IMR-90 (cell line): ENCODE data around the gene DMRTC2. TPM values are rescaled to one million over a fixed set of nuclear protein-coding genes. Genes with fewer than 3 reads are reported as not detected.

Experiments used
- ATAC-seq: fragments of 200-7000 bp; cut with Tn5 transposase; 2 replicates; pipeline ENCODE4 v1.9.1; 2020; ENCODE audit warnings: low read depth, mild to moderate bottlenecking, moderate library complexity
- BruUV-seq: library from RNA; stranded (reverse); fragments of 400-500 nt; replicated peaks from 2 replicates; lab custom pipeline; 2021; lab: Mats Ljungman, UMichigan
- CTCF ChIA-PET: fragments of 300-600 bp; formaldehyde crosslinking; extraction: SDS; loops from one replicate; lab custom pipeline; 2021; ENCODE audit warnings: antibody characterized with exemption; lab: Yijun Ruan, JAX
- POLR2A ChIA-PET: fragments of 300-600 bp; sonication (Branson Sonifier 250); formaldehyde crosslinking; loops from one replicate; lab custom pipeline; 2022; ENCODE audit warnings: antibody characterized with exemption; ENCODE audit not compliant: unreplicated experiment; lab: Charles Lee
- DNase-seq: peaks from one replicate; pipeline ENCODE4 v3.0.0; 2013
- H2AFZ ChIP-seq: replicated peaks from 2 replicates; pipeline ENCODE3; 2013; ENCODE audit warnings: low read length, mild to moderate bottlenecking; ENCODE audit not compliant: poor library complexity
- H2AK5ac ChIP-seq: 2 replicates; pipeline ENCODE4 v1.6.1; 2013; ENCODE audit warnings: low read depth, low read length, inconsistent platforms
- H2AK9ac ChIP-seq: replicated peaks from 2 replicates; pipeline ENCODE3; 2013; ENCODE audit warnings: mild to moderate bottlenecking, low read depth, low read length, moderate library complexity; ENCODE audit not compliant: poor library complexity
- H2BK120ac ChIP-seq: 2 replicates; pipeline ENCODE4 v1.6.1; 2013; ENCODE audit warnings: low read depth, low read length, inconsistent platforms
- H2BK15ac ChIP-seq: 3 replicates; pipeline ENCODE4 v1.6.1; 2013; ENCODE audit warnings: low read depth, low read length, inconsistent platforms
- H2BK20ac ChIP-seq: 2 replicates; pipeline ENCODE4 v1.6.1; 2013; ENCODE audit warnings: low read depth, mild to moderate bottlenecking, inconsistent platforms, low read length, moderate library complexity
- H2BK5ac ChIP-seq: 2 replicates; pipeline ENCODE4 v1.6.1; 2013; ENCODE audit warnings: mild to moderate bottlenecking, low read depth, low read length, inconsistent platforms; ENCODE audit not compliant: poor library complexity, severe bottlenecking
- H3K14ac ChIP-seq: replicated peaks from 2 replicates; pipeline ENCODE4 v1.6.1; 2013; ENCODE audit warnings: low read depth, low read length, inconsistent platforms
- H3K18ac ChIP-seq: 2 replicates; pipeline ENCODE4 v1.6.1; 2013; ENCODE audit warnings: low read depth, low read length, control low read depth
- H3K23ac ChIP-seq: 2 replicates; pipeline ENCODE4 v1.6.1; 2013; ENCODE audit warnings: low read depth, low read length, inconsistent platforms
- H3K27ac ChIP-seq: 2 replicates; pipeline ENCODE4 v1.5.1; 2013; ENCODE audit warnings: mild to moderate bottlenecking, control low read depth, low read length; ENCODE audit not compliant: insufficient read depth
- H3K27me3 ChIP-seq: 2 replicates; pipeline ENCODE4 v1.6.1; 2013; ENCODE audit warnings: low read length; ENCODE audit not compliant: control insufficient read depth, insufficient read depth
- H3K36me3 ChIP-seq: 2 replicates; pipeline ENCODE4 v1.6.1; 2013; ENCODE audit warnings: low read length, mixed read lengths; ENCODE audit not compliant: control insufficient read depth, insufficient read depth
- H3K4ac ChIP-seq: 2 replicates; pipeline ENCODE4 v1.6.1; 2013; ENCODE audit warnings: low read depth, low read length, inconsistent platforms
- H3K4me1 ChIP-seq: 2 replicates; pipeline ENCODE4 v1.6.1; 2013; ENCODE audit warnings: low read length, mixed read lengths; ENCODE audit not compliant: control insufficient read depth, insufficient read depth
- H3K4me2 ChIP-seq: 2 replicates; pipeline ENCODE4 v1.6.1; 2013; ENCODE audit warnings: low read depth, mild to moderate bottlenecking, control low read depth, low read length, moderate library complexity
- H3K4me3 ChIP-seq: 2 replicates; pipeline ENCODE4 v1.5.1; 2013; ENCODE audit warnings: low read depth, mild to moderate bottlenecking, control low read depth, low read length, moderate library complexity; ENCODE audit not compliant: insufficient read depth
- H3K56ac ChIP-seq: 2 replicates; pipeline ENCODE4 v1.6.1; 2013; ENCODE audit warnings: low read length, inconsistent platforms; ENCODE audit not compliant: insufficient read depth; ENCODE audit errors: extremely low read depth
- H3K79me1 ChIP-seq, 2 experiments: 2 replicates each; pipeline ENCODE4 v1.6.1; 2013; ENCODE audit warnings: low read length in 2 of 2, inconsistent platforms in 1 of 2, low read depth in 1 of 2
- H3K9ac ChIP-seq: 2 replicates; pipeline ENCODE4 v1.6.1; 2013; ENCODE audit warnings: low read depth, low read length, control low read depth
- H3K9me1 ChIP-seq: 2 replicates; pipeline ENCODE4 v1.6.1; 2013; ENCODE audit warnings: low read length, inconsistent platforms; ENCODE audit not compliant: insufficient read depth
- H3K9me3 ChIP-seq: 2 replicates; pipeline ENCODE4 v1.6.1; 2013; ENCODE audit warnings: low read length; ENCODE audit not compliant: control insufficient read depth, insufficient read depth
- H4K20me1 ChIP-seq: 2 replicates; pipeline ENCODE4 v1.6.1; 2013; ENCODE audit warnings: low read length, inconsistent platforms; ENCODE audit not compliant: insufficient read depth
- H4K5ac ChIP-seq: 2 replicates; pipeline ENCODE4 v1.6.1; 2013; ENCODE audit warnings: mild to moderate bottlenecking, low read depth, low read length, control low read depth
- H4K8ac ChIP-seq, 2 experiments: 2 replicates each; pipeline ENCODE4 v1.6.1; 2013; ENCODE audit warnings: low read depth in 2 of 2, low read length in 2 of 2, control low read depth in 1 of 2, inconsistent platforms in 1 of 2
- H4K91ac ChIP-seq: 2 replicates; pipeline ENCODE4 v1.6.1; 2013; ENCODE audit warnings: low read depth, low read length, inconsistent platforms; ENCODE audit not compliant: insufficient read depth
- BHLHE40 ChIP-seq: fragments of 150-350 bp; IDR thresholded peaks from 2 replicates; pipeline ENCODE4 v1.6.1; 2016; ENCODE audit warnings: mild to moderate bottlenecking, low read depth, low read length
- CEBPB ChIP-seq: IDR thresholded peaks from 2 replicates; pipeline ENCODE4 v1.6.1; 2012; ENCODE audit warnings: low read depth, low read length, improper control_type of control experiment
- CHD1 ChIP-seq: IDR thresholded peaks from 2 replicates; pipeline ENCODE4 v1.6.1; 2012; ENCODE audit warnings: low read depth, low read length, improper control_type of control experiment
- FOS ChIP-seq: fragments of 150-350 bp; IDR thresholded peaks from 2 replicates; pipeline ENCODE4 v1.6.1; 2016; ENCODE audit warnings: low read depth, low read length
- MAFK ChIP-seq: IDR thresholded peaks from 2 replicates; pipeline ENCODE4 v1.6.1; 2012; ENCODE audit warnings: low read depth, low read length, improper control_type of control experiment
- MAZ ChIP-seq: IDR thresholded peaks from 2 replicates; pipeline ENCODE4 v1.6.1; 2012; ENCODE audit warnings: low read depth, mild to moderate bottlenecking, low read length, improper control_type of control experiment, moderate library complexity, borderline replicate concordance
- MXI1 ChIP-seq: IDR thresholded peaks from 2 replicates; pipeline ENCODE4 v1.6.1; 2012; ENCODE audit warnings: low read depth, mild to moderate bottlenecking, low read length, moderate library complexity, borderline replicate concordance
- NFE2L2 ChIP-seq: fragments of 150-350 bp; IDR thresholded peaks from 2 replicates; pipeline ENCODE4 v1.6.1; 2016; ENCODE audit warnings: low read depth, mild to moderate bottlenecking, low read length
- POLR2A ChIP-seq: IDR thresholded peaks from 2 replicates; pipeline ENCODE4 v1.6.1; 2012; ENCODE audit warnings: mild to moderate bottlenecking, low read depth, low read length
- RAD21 ChIP-seq: IDR thresholded peaks from 2 replicates; pipeline ENCODE4 v1.6.1; 2012; ENCODE audit warnings: low read length, improper control_type of control experiment
- RCOR1 ChIP-seq: IDR thresholded peaks from 2 replicates; pipeline ENCODE4 v1.6.1; 2012; ENCODE audit warnings: mild to moderate bottlenecking, low read length, improper control_type of control experiment; ENCODE audit not compliant: insufficient replicate concordance
- RFX5 ChIP-seq: IDR thresholded peaks from 2 replicates; pipeline ENCODE4 v1.8.0; 2012; ENCODE audit warnings: low read depth, mild to moderate bottlenecking, low read length, moderate library complexity
- SMC3 ChIP-seq: fragments of 150-350 bp; IDR thresholded peaks from 2 replicates; pipeline ENCODE4 v1.6.1; 2016; ENCODE audit warnings: low read depth, mild to moderate bottlenecking, antibody characterized with exemption, low read length, moderate library complexity
- WGBS, 2 experiments: methylation state at CpG; one replicate each; pipeline versions ENCODE4 v1.1.5 to v1.1.7; 2013; ENCODE audit warnings: missing lambda C conversion rate in 2 of 2; ENCODE audit not compliant: insufficient read length in 1 of 2; ENCODE audit errors: extremely low coverage in 2 of 2; 5-methylcytosine and 5-hydroxymethylcytosine counted together
- dilution Hi-C: fragments of 300-500 bp; cut with HindIII; formaldehyde crosslinking; loops from one replicate; pipeline ENCODE4 v1.14.3; 2018; ENCODE audit warnings: low sequenced_read_pairs; ENCODE audit not compliant: unreplicated experiment
- in situ Hi-C: fragments of 300-500 bp; cut with MboI; formaldehyde crosslinking; loops from 3 replicates; pipeline ENCODE4 v1.14.3; 2019; ENCODE audit warnings: low sequenced_read_pairs, inconsistent platforms, mixed read lengths
- intact Hi-C: fragments of 100-400 bp; cut with micrococcal nuclease; formaldehyde crosslinking; loops from 2 replicates; pipeline ENCODE4 v1.10.0; 2022
- polyA plus RNA-seq, 3 experiments: library from polyadenylated mRNA; depleted of rRNA; stranded (reverse); fragments of >200 nt; gene quantifications; 2 replicates each; pipeline ENCODE4 v1.2.3, GENCODE V29; 2012; ENCODE audit warnings: low replicate concordance in 1 of 3
- total RNA-seq: library from RNA; depleted of rRNA; stranded (reverse); fragments of >200 nt; gene quantifications from 2 replicates; pipeline ENCODE4 v1.2.3, GENCODE V29; 2012
- TF ChIP-seq, protein P1 (sequence below): fragments of 150-350 bp; IDR thresholded peaks from 2 replicates; pipeline ENCODE4 v1.6.1; 2016; ENCODE audit warnings: low read depth, mild to moderate bottlenecking, low read length, moderate library complexity, borderline replicate concordance
- TF ChIP-seq, protein P2 (sequence below): fragments of 150-350 bp; IDR thresholded peaks from 2 replicates; pipeline ENCODE4 v1.6.1; 2017; ENCODE audit warnings: mild to moderate bottlenecking, antibody characterized with exemption, low read length, low read depth
- TF ChIP-seq, protein P3 (sequence below): conservative IDR thresholded peaks from 2 replicates; pipeline ENCODE4 v1.5.1; 2012; ENCODE audit warnings: mild to moderate bottlenecking, low read depth, low read length, improper control_type of control experiment

DMRTC2 gene
- total and polyA plus RNA-seq, 2 of the 4 experiments (the other 2 are of a cell fraction) = not detected

DNA sequence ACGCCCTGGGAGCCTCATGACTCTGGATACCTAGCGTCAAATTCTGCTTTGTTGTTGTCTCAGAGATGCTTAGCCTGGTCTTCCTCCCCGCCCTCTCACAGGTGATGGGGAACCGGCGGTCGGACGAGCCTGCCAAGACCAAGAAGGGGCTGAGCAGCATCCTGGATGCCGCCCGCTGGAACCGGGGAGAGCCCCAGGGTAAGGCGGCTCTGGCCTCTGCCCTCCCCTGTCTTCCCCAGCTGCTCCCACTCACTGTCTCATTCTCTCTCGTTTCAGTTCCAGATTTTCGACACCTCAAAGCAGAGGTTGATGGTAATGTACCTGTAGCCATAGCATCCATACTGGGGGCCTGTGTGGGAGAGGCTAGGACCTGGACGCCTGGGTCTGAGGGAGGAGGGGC is 49.5 kb downstream of the DMRTC2 start:
- Histone ChIP-seq H2BK120ac (no peak overlapping the region), H3K18ac (no peak overlapping the region), H3K4me3 (no peak overlapping the region), H2AFZ (no peak overlapping the region), H4K8ac (no peak overlapping the region), H2BK5ac (no peak overlapping the region), H3K9me1 (no peaks in the 10 kb centered on the region), H4K20me1 (peaks cover 12% of the 10 kb centered on the region), H3K27ac (no peak overlapping the region), H3K27me3 (no peaks in the 10 kb centered on the region), H2AK5ac (no peak overlapping the region), H3K23ac (no peak overlapping the region), H3K56ac (no peak overlapping the region), H3K9ac (no peak overlapping the region), H3K79me1 (peaks cover 9 to 15% of the 10 kb centered on the region in 2 experiments), H3K4me2 (no peak overlapping the region), H3K4me1 (no peaks in the 10 kb centered on the region), H3K36me3 (peaks cover 59% of the 10 kb centered on the region), H4K91ac (no peak overlapping the region), H3K14ac (no peak overlapping the region), H2BK15ac (no peak overlapping the region), H2AK9ac (no peak overlapping the region), H2BK20ac (no peak overlapping the region), H3K9me3 (no peaks in the 10 kb centered on the region), H3K4ac (no peak overlapping the region), H4K5ac (no peak overlapping the region)
- ATAC-seq (no peak), DNase-seq (no peak)
- no TSS peak for BruUV-seq
- ChIA-PET POLR2A (no interaction called here), CTCF (no interaction called here)
- intact Hi-C loops = no loop called here
- in situ Hi-C loops = no loop called here
- 91% methylated on average over 9 of the region's 14 CpGs; no CpG with 5 or more reads in 1 of the 2 experiments for WGBS, 2 experiments
- TF ChIP-seq NFE2L2 = no peak
- no peak for TF ChIP-seq RCOR1
- TF ChIP-seq, protein P1, sequence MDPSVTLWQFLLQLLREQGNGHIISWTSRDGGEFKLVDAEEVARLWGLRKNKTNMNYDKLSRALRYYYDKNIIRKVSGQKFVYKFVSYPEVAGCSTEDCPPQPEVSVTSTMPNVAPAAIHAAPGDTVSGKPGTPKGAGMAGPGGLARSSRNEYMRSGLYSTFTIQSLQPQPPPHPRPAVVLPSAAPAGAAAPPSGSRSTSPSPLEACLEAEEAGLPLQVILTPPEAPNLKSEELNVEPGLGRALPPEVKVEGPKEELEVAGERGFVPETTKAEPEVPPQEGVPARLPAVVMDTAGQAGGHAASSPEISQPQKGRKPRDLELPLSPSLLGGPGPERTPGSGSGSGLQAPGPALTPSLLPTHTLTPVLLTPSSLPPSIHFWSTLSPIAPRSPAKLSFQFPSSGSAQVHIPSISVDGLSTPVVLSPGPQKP = no peak
- no peak for TF ChIP-seq MXI1
- TF ChIP-seq RAD21 = no peak
- TF ChIP-seq MAFK = no peak
- TF ChIP-seq SMC3 = no peak
- TF ChIP-seq, protein P2, sequence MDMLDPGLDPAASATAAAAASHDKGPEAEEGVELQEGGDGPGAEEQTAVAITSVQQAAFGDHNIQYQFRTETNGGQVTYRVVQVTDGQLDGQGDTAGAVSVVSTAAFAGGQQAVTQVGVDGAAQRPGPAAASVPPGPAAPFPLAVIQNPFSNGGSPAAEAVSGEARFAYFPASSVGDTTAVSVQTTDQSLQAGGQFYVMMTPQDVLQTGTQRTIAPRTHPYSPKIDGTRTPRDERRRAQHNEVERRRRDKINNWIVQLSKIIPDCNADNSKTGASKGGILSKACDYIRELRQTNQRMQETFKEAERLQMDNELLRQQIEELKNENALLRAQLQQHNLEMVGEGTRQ = no peak
- TF ChIP-seq RFX5 = no peak
- no peak for TF ChIP-seq POLR2A
- TF ChIP-seq, protein P3, sequence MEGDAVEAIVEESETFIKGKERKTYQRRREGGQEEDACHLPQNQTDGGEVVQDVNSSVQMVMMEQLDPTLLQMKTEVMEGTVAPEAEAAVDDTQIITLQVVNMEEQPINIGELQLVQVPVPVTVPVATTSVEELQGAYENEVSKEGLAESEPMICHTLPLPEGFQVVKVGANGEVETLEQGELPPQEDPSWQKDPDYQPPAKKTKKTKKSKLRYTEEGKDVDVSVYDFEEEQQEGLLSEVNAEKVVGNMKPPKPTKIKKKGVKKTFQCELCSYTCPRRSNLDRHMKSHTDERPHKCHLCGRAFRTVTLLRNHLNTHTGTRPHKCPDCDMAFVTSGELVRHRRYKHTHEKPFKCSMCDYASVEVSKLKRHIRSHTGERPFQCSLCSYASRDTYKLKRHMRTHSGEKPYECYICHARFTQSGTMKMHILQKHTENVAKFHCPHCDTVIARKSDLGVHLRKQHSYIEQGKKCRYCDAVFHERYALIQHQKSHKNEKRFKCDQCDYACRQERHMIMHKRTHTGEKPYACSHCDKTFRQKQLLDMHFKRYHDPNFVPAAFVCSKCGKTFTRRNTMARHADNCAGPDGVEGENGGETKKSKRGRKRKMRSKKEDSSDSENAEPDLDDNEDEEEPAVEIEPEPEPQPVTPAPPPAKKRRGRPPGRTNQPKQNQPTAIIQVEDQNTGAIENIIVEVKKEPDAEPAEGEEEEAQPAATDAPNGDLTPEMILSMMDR = no peak
- no peak for TF ChIP-seq CEBPB
- TF ChIP-seq CHD1 = no peak
- no peak for TF ChIP-seq BHLHE40
- no peak for TF ChIP-seq MAZ
- TF ChIP-seq FOS = no peak
- dilution Hi-C loops = no loop called here
